A549 (cell line): ENCODE measurements around the gene SLC45A3. TPM values are rescaled to one million over a fixed set of nuclear protein-coding genes. Genes with fewer than 3 reads are reported as not detected.

Experiments used
- ATAC-seq, 2 experiments: fragments of 200-7000 bp in 1 of 2; fragments of >200 bp in 1 of 2; cut with Nextera tagmentation in 1 of 2; cut with Tn5 transposase in 1 of 2; 3 replicates each; pipeline versions ENCODE4 v1.8.0 to v1.9.1; 2018 to 2020; ENCODE audit warnings: mild to moderate bottlenecking in 1 of 2, moderate library complexity in 1 of 2
- CTCF ChIA-PET: fragments of 300-600 bp; sonication (Branson Sonifier 250); formaldehyde crosslinking; extraction: SDS; loops from one replicate; lab custom pipeline; 2021; ENCODE audit warnings: antibody characterized with exemption, inconsistent platforms; lab: Yijun Ruan, JAX
- POLR2A ChIA-PET: fragments of 350-600 bp; formaldehyde crosslinking; extraction: SDS; loops from one replicate; lab custom pipeline; 2021; ENCODE audit warnings: antibody characterized with exemption, inconsistent platforms; lab: Yijun Ruan, JAX
- DNase-seq, 2 experiments: peaks; one replicate each; pipeline versions ENCODE4 v3.0.0 to v3.0.0-alpha.2; 2011 to 2016; ENCODE audit warnings: low read depth in 1 of 2, low spot score in 1 of 2
- FAIRE-seq: peaks from 2 replicates; lab custom pipeline; 2011; peaks lifted over from hg19 to GRCh38; lab: Jason Lieb, UNC
- H3K27ac ChIP-seq, 2 experiments: fragments of >200 bp; sonication (Bioruptor Twin); formaldehyde crosslinking; 3 replicates each; pipeline ENCODE4 v1.5.1; 2016 to 2017
- H3K4me1 ChIP-seq: fragments of >200 bp; sonication (Bioruptor Twin); formaldehyde crosslinking; 3 replicates; pipeline ENCODE4 v1.6.1; 2016
- H3K4me2 ChIP-seq: fragments of >200 bp; sonication (Bioruptor Twin); formaldehyde crosslinking; 3 replicates; pipeline ENCODE4 v1.6.1; 2016
- H3K4me3 ChIP-seq: fragments of >200 bp; sonication (Bioruptor Twin); formaldehyde crosslinking; 3 replicates; pipeline ENCODE4 v1.5.1; 2016
- H3K9me3 ChIP-seq: fragments of >200 bp; sonication (Bioruptor Twin); formaldehyde crosslinking; 3 replicates; pipeline ENCODE4 v1.6.1; 2016
- BCL3 ChIP-seq: fragments of >200 bp; sonication (Bioruptor Twin); formaldehyde crosslinking; IDR thresholded peaks from 3 replicates; pipeline ENCODE4 v1.6.1; 2016
- CBX8 ChIP-seq: fragments of 200-600 bp; sonication (generic); IDR thresholded peaks from 2 replicates; pipeline ENCODE4 v1.6.1; 2016
- FOXS1 ChIP-seq: fragments of 250-450 bp; sonication (Bioruptor Pico); IDR thresholded peaks from 2 replicates; pipeline ENCODE4 v1.5.0; 2020; ENCODE audit warnings: mild to moderate bottlenecking, moderate library complexity
- GATA3 ChIP-seq: IDR thresholded peaks from 2 replicates; pipeline ENCODE4 v1.6.1; 2012; ENCODE audit warnings: borderline replicate concordance
- HDAC2 ChIP-seq: fragments of 200-600 bp; sonication (generic); IDR thresholded peaks from 2 replicates; pipeline ENCODE4 v1.6.1; 2016
- HOXB13 ChIP-seq: fragments of 250-450 bp; sonication (Bioruptor Pico); IDR thresholded peaks from 2 replicates; pipeline ENCODE4 v1.5.0; 2020; ENCODE audit warnings: low read depth, mild to moderate bottlenecking, moderate library complexity
- HOXB5 ChIP-seq: fragments of 250-450 bp; sonication (Bioruptor Pico); IDR thresholded peaks from 2 replicates; pipeline ENCODE4 v1.5.0; 2020; ENCODE audit warnings: mild to moderate bottlenecking, moderate library complexity
- KDM1A ChIP-seq: fragments of 200-600 bp; sonication (generic); IDR thresholded peaks from 2 replicates; pipeline ENCODE4 v1.6.1; 2016; ENCODE audit warnings: low read depth, mild to moderate bottlenecking
- KDM5A ChIP-seq: fragments of 200-600 bp; sonication (generic); IDR thresholded peaks from 2 replicates; pipeline ENCODE4 v1.6.1; 2016; ENCODE audit warnings: antibody characterized with exemption, mild to moderate bottlenecking
- MAZ ChIP-seq: fragments of 150-350 bp; IDR thresholded peaks from 2 replicates; pipeline ENCODE4 v1.6.1; 2014; ENCODE audit warnings: antibody characterized with exemption, low read depth, low read length, borderline replicate concordance
- NFE2L2 ChIP-seq: fragments of 150-350 bp; conservative IDR thresholded peaks from 2 replicates; pipeline ENCODE4 v1.6.1; 2014; ENCODE audit warnings: low read length
- PHF8 ChIP-seq: fragments of 200-600 bp; sonication (generic); IDR thresholded peaks from 2 replicates; pipeline ENCODE4 v1.6.1; 2016; ENCODE audit warnings: low read depth, mild to moderate bottlenecking, antibody characterized with exemption, moderate library complexity, borderline replicate concordance
- RFX5 ChIP-seq: fragments of 450-650 bp; IDR thresholded peaks from 2 replicates; pipeline ENCODE4 v1.7.1; 2014; ENCODE audit warnings: antibody characterized with exemption, mild to moderate bottlenecking, moderate library complexity
- SREBF2 ChIP-seq: fragments of 450-650 bp; IDR thresholded peaks from 2 replicates; pipeline ENCODE4 v1.6.1; 2014; ENCODE audit warnings: mild to moderate bottlenecking, moderate library complexity
- USF2 ChIP-seq: fragments of 450-650 bp; IDR thresholded peaks from 2 replicates; pipeline ENCODE4 v1.6.1; 2014; ENCODE audit warnings: antibody characterized with exemption
- ZC3H11A ChIP-seq: fragments of 450-650 bp; IDR thresholded peaks from 2 replicates; pipeline ENCODE4 v1.6.1; 2014; ENCODE audit warnings: antibody characterized with exemption, mild to moderate bottlenecking
- ZFP36 ChIP-seq: fragments of 450-650 bp; IDR thresholded peaks from 2 replicates; pipeline ENCODE4 v1.6.1; 2014; ENCODE audit warnings: borderline replicate concordance; ENCODE audit not compliant: partially characterized antibody
- ZNF302 ChIP-seq: fragments of 250-450 bp; sonication (Bioruptor Pico); IDR thresholded peaks from 2 replicates; pipeline ENCODE4 v1.9.0; 2021; ENCODE audit warnings: inconsistent platforms, mild to moderate bottlenecking, moderate library complexity
- ZSCAN20 ChIP-seq: fragments of 250-450 bp; sonication (Bioruptor Pico); IDR thresholded peaks from 2 replicates; pipeline ENCODE4 v1.8.0; 2022; ENCODE audit warnings: mild to moderate bottlenecking, moderate library complexity
- WGBS: methylation state at CpG from one replicate; pipeline ENCODE4 v1.1.6; 2017; ENCODE audit errors: missing lambda C conversion rate; 5-methylcytosine and 5-hydroxymethylcytosine counted together
- polyA plus RNA-seq, 4 experiments: library from polyadenylated mRNA; depleted of rRNA in 3 of 4; stranded (reverse); fragments of >200 nt; fragmentation: RNase III in 1 of 4; extraction: RNeasy Plus Mini Kit Qiagen cat#74134 plus additional on column Dnase treatment in 1 of 4; gene quantifications; 2 replicates in 3 of 4; 3 replicates in 1 of 4; pipeline ENCODE4 v1.2.3, GENCODE V29; 2011 to 2017
- TF ChIP-seq, protein P1 (sequence below): fragments of >200 bp; sonication (Bioruptor Twin); formaldehyde crosslinking; IDR thresholded peaks from 3 replicates; pipeline ENCODE4 v1.5.1; 2016

The SLC45A3 gene
- polyA plus RNA-seq, 2 of the 4 experiments (the other 2 are of a cell fraction), result 2.8 to 3.4 TPM

- Histone ChIP-seq H3K9me3 (no peaks in the 10 kb centered on the region), H3K4me1 (peaks cover 10% of the 10 kb centered on the region; the same call in 2 of the 3 replicates), H3K4me2 (no peak overlapping the region), H3K27ac (no peak overlapping the region), H3K4me3 (no peak overlapping the region)
- FAIRE-seq, result no peak
- WGBS, result 49% methylated on average over 1 of the region's 1 CpG
- ChIA-PET POLR2A (interaction anchor here (2.0 kb wide), 1 partner anchor 30 kb away, joined by 6 read pairs; the partner anchor contains the start of gene SLC45A3), CTCF (interaction anchor here (0.7 to 8.7 kb wide), 22 partner anchors 9 to 183 kb away, joined by 3 to 230 read pairs (median 14); no protein-coding TSS in a partner anchor)
- no peak for DNase-seq
- TF ChIP-seq SREBF2, result no peak
- no peak for TF ChIP-seq MAZ
- TF ChIP-seq PHF8, result no peak
- no peak for ATAC-seq
Observed at GRCh38 chr1:205710201-205711062, 30.1 kb upstream of the SLC45A3 start.

- ChIA-PET POLR2A (interaction anchor here (0.6 kb wide), 1 partner anchor 30 kb away, joined by 3 read pairs; no protein-coding TSS in a partner anchor), CTCF (interaction anchor here (0.8 to 8.7 kb wide), 13 partner anchors 8 to 182 kb away, joined by 3 to 230 read pairs (median 37); no protein-coding TSS in a partner anchor)
- no peak for ATAC-seq
- H3K4me3 ChIP-seq, result no peak overlapping the region
- TF ChIP-seq HOXB13 (CRISPR knock-in tag) (no peak), SREBF2 (no peak), ZSCAN20 (no peak), KDM5A (no peak), ZFP36 (no peak), HOXB5 (CRISPR knock-in tag) (no peak), USF2 (no peak), BCL3 (no peak), CBX8 (no peak), ZC3H11A (no peak), RFX5 (no peak), FOXS1 (CRISPR knock-in tag) (no peak), KDM1A (no peak)
- TF ChIP-seq, protein P1, sequence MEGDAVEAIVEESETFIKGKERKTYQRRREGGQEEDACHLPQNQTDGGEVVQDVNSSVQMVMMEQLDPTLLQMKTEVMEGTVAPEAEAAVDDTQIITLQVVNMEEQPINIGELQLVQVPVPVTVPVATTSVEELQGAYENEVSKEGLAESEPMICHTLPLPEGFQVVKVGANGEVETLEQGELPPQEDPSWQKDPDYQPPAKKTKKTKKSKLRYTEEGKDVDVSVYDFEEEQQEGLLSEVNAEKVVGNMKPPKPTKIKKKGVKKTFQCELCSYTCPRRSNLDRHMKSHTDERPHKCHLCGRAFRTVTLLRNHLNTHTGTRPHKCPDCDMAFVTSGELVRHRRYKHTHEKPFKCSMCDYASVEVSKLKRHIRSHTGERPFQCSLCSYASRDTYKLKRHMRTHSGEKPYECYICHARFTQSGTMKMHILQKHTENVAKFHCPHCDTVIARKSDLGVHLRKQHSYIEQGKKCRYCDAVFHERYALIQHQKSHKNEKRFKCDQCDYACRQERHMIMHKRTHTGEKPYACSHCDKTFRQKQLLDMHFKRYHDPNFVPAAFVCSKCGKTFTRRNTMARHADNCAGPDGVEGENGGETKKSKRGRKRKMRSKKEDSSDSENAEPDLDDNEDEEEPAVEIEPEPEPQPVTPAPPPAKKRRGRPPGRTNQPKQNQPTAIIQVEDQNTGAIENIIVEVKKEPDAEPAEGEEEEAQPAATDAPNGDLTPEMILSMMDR, result no peak
- WGBS, result 78% methylated on average over 2 of the region's 2 CpGs
- H3K27ac ChIP-seq, result no peak overlapping the region
- no peak for FAIRE-seq
- DNase-seq, result no peak
- no peak overlapping the region for H3K4me2 ChIP-seq
- no peaks in the 10 kb centered on the region for H3K9me3 ChIP-seq
- H3K4me1 ChIP-seq, result peaks cover 8% of the 10 kb centered on the region; the same call in 2 of the 3 replicates
Observed at GRCh38 chr1:205709640-205710039, 29.3 kb upstream of the SLC45A3 start.

- H3K4me2 ChIP-seq, result no peak overlapping the region
- H3K4me1 ChIP-seq, result peaks cover 2% of the 10 kb centered on the region; the same call in 2 of the 3 replicates
- ATAC-seq, result peak in 1 of 2 experiments; percentile 9; a peak in 2 of 6 replicates
- 62% methylated on average over 4 of the region's 4 CpGs for WGBS
- no peak for DNase-seq
- H3K4me3 ChIP-seq, result no peak overlapping the region
- TF ChIP-seq HDAC2, result no peak
- no peak for TF ChIP-seq ZNF302 (CRISPR knock-in tag)
- TF ChIP-seq NFE2L2, result no peak
- no peak for TF ChIP-seq GATA3
- FAIRE-seq, result no peak
- ChIA-PET CTCF (interaction anchor here (0.8 to 8.7 kb wide), 10 partner anchors 7 to 182 kb away, joined by 3 to 230 read pairs (median 60); no protein-coding TSS in a partner anchor), POLR2A (no interaction called here)
- no peak overlapping the region for H3K27ac ChIP-seq
- no peaks in the 10 kb centered on the region for H3K9me3 ChIP-seq
Observed at GRCh38 chr1:205709059-205709398, 28.7 kb upstream of the SLC45A3 start.
